Measurements from ENCODE around the gene SAP25.
"Not testable (repeated sequence)": the region's sequence is repeated elsewhere in the genome, so short reads cannot be mapped to it uniquely, and the experiment has no call there.

Gene SAP25

GRCh38 chr7:100544386-100544785, 29.3 kb downstream of the SAP25 start:
- no peak for TF ChIP-seq CTCF (IDR thresholded peaks at IDR 0.05; ENCODE audit: low read depth, low read length)
- Histone ChIP-seq H3K36me3 (no peaks in the 10 kb centered on the region; the same call in 1 of the 2 replicates), H3K27me3 (no peaks in the 10 kb centered on the region), H3K9me3 (no peaks in the 10 kb centered on the region), H3K4me1 (peaks cover 22% of the 10 kb centered on the region), H3K4me3 (ENCODE audit: low read depth, low read length) (no peak overlapping the region)
- no peak for DNase-seq

GRCh38 chr7:100543586-100543985, 30.1 kb downstream of the SAP25 start:
- no peak for TF ChIP-seq CTCF (IDR thresholded peaks at IDR 0.05; ENCODE audit: low read depth, low read length)
- Histone ChIP-seq H3K27me3 (no peaks in the 10 kb centered on the region), H3K9me3 (no peaks in the 10 kb centered on the region), H3K4me1 (peaks cover 22% of the 10 kb centered on the region), H3K36me3 (no peaks in the 10 kb centered on the region; the same call in 1 of the 2 replicates), H3K4me3 (ENCODE audit: low read depth, low read length) (no peak overlapping the region)
- DNase-seq, result no peak

GRCh38 chr7:100541309-100541708, 32.4 kb downstream of the SAP25 start:
- DNase-seq; H3K36me3 ChIP-seq; H3K4me3 ChIP-seq (ENCODE audit: low read depth, low read length); H3K9me3 ChIP-seq; H3K27me3 ChIP-seq: not testable (repeated sequence)
- H3K4me1 ChIP-seq, result peaks cover 16% of the 10 kb centered on the region

GRCh38 chr7:100540073-100540723, 33.5 kb downstream of the SAP25 start:
- TF ChIP-seq CTCF (IDR thresholded peaks at IDR 0.05; ENCODE audit: low read depth, low read length), result no peak
- Histone ChIP-seq H3K4me1 (peaks cover 5% of the 10 kb centered on the region), H3K4me3 (ENCODE audit: low read depth, low read length) (peak overlapping the region; percentile 73)

GRCh38 chr7:100539436-100540006, 34.2 kb downstream of the SAP25 start:
- H3K36me3 ChIP-seq, result no peaks in the 10 kb centered on the region
- H3K4me1 ChIP-seq, result no peaks in the 10 kb centered on the region
- no peaks in the 10 kb centered on the region for H3K9me3 ChIP-seq
- no peaks in the 10 kb centered on the region for H3K27me3 ChIP-seq
- DNase-seq, result peak; percentile 22
- TF ChIP-seq CTCF (IDR thresholded peaks at IDR 0.05; ENCODE audit: low read depth, low read length), result no peak
- H3K4me3 ChIP-seq (ENCODE audit: low read depth, low read length), result peak overlapping the region; percentile 73

More at GRCh38 chr7:100540073-100540723, 33.5 kb downstream of the SAP25 start:
- Histone ChIP-seq H3K9me3 (no peaks in the 10 kb centered on the region), H3K27me3 (no peaks in the 10 kb centered on the region), H3K36me3 (no peaks in the 10 kb centered on the region)
- no peak for DNase-seq

GRCh38 chr7:100538654-100539435, 34.9 kb downstream of the SAP25 start, which contains the start of gene AGFG2:
Gene AGFG2 (plus strand): TSS chr7:100539203. CDS start chr7:100539347, 144 bp downstream.
- Histone ChIP-seq H3K4me3 (ENCODE audit: low read depth, low read length) (peak within 1 kb of the TSS; percentile 73), H3K9me3 (no peaks in the 10 kb centered on the region), H3K27me3 (no peaks in the 10 kb centered on the region), H3K4me1 (no peaks in the 10 kb centered on the region), H3K36me3 (no peaks in the 10 kb centered on the region)
- TF ChIP-seq CTCF (IDR thresholded peaks at IDR 0.05; ENCODE audit: low read depth, low read length), result no peak
- peak; percentile 100 for DNase-seq

All from BE2C (cell line).